Muscle of leg (tissue), 11 donors: ENCODE results near the gene SLC22A31. TPM values are rescaled to one million over a fixed set of nuclear protein-coding genes. Genes with fewer than 3 reads are reported as not detected.

ENCODE experiments used
- DNase-seq: peaks from one replicate; pipeline ENCODE4 v3.0.0; 2013
- H3K27ac ChIP-seq: one replicate; pipeline ENCODE4 v1.5.1; 2013; ENCODE audit warnings: mild to moderate bottlenecking, low read length, control low read depth
- H3K27me3 ChIP-seq: one replicate; pipeline ENCODE4 v1.6.1; 2013; ENCODE audit warnings: low read length; ENCODE audit not compliant: control insufficient read depth, insufficient read depth
- H3K36me3 ChIP-seq: one replicate; pipeline ENCODE4 v1.6.1; 2013; ENCODE audit warnings: low read length; ENCODE audit not compliant: control insufficient read depth, insufficient read depth
- H3K4me1 ChIP-seq: one replicate; pipeline ENCODE4 v1.6.1; 2013; ENCODE audit warnings: low read length; ENCODE audit not compliant: control insufficient read depth, insufficient read depth
- H3K4me3 ChIP-seq: one replicate; pipeline ENCODE4 v1.5.1; 2013; ENCODE audit warnings: low read length, control low read depth
- H3K9me3 ChIP-seq: replicated peaks from 2 replicates; pipeline ENCODE4 v1.6.1; 2013; ENCODE audit warnings: low read depth, low read length; ENCODE audit not compliant: control insufficient read depth
- WGBS: methylation state at CpG from one replicate; pipeline ENCODE4 v1.1.5; 2013; ENCODE audit warnings: missing lambda C conversion rate; ENCODE audit not compliant: insufficient coverage; 5-methylcytosine and 5-hydroxymethylcytosine counted together
- polyA plus RNA-seq, 8 donors: library from polyadenylated mRNA; unstranded; fragments of 120-200 nt; gene quantifications; one replicate each; pipeline versions ENCODE4 v1.2.1 to v1.2.3, GENCODE V29; 2013; ENCODE audit warnings: inconsistent platforms in 1 of 8, low replicate concordance in 1 of 8; ENCODE audit not compliant: insufficient read length in 8 of 8, insufficient read depth in 1 of 8
- total RNA-seq: library from RNA; stranded (reverse); fragments of 120-200 nt; gene quantifications from one replicate; pipeline ENCODE4 v1.2.4, GENCODE V29; 2013

The SLC22A31 gene
- total and polyA plus RNA-seq, 9 donors: 0.70 to 5.5 (median 1.9) TPM; not detected in 1

- peak overlapping the region; percentile 98 for H3K27ac ChIP-seq
- peaks cover 4% of the 10 kb centered on the region for H3K4me1 ChIP-seq
- peaks cover 1% of the 10 kb centered on the region for H3K27me3 ChIP-seq
- no peaks in the 10 kb centered on the region for H3K9me3 ChIP-seq
- DNase-seq: peak; percentile 89
- H3K36me3 ChIP-seq: no peaks in the 10 kb centered on the region
- WGBS: 3% methylated on average over 31 of the region's 39 CpGs
- H3K4me3 ChIP-seq: peak overlapping the region; percentile 96
Observed at GRCh38 chr16:89241187-89242007, 41.1 kb upstream of the SLC22A31 start.

DNA sequence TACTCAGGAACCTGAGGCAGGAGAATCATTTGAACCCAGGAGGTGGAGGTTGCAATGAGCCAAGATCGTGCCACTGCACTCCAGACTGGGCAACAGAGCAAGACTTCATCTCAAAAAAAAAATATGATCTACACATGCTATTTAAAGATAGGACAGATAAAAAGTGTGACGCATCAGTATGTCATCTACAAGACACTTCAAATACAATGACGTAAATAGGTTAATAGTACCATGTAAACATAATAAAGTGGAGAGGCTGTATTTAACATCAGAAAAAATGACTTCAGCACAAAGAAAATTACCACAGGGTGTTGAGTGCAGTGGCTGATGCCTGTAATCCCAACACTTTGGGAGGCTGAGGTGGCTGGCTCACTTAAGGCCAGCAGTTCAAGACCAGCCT lies 37.4 kb upstream of the SLC22A31 start:
- WGBS: no CpG with 5 or more reads among the region's 3 CpGs
- H3K9me3 ChIP-seq: peaks cover 3% of the 10 kb centered on the region
- peaks cover 23% of the 10 kb centered on the region for H3K36me3 ChIP-seq
- H3K4me3 ChIP-seq: no peak overlapping the region
- H3K27ac ChIP-seq: no peak overlapping the region
- H3K4me1 ChIP-seq: peaks cover 4% of the 10 kb centered on the region
- DNase-seq: no peak
- H3K27me3 ChIP-seq: no peaks in the 10 kb centered on the region

DNA sequence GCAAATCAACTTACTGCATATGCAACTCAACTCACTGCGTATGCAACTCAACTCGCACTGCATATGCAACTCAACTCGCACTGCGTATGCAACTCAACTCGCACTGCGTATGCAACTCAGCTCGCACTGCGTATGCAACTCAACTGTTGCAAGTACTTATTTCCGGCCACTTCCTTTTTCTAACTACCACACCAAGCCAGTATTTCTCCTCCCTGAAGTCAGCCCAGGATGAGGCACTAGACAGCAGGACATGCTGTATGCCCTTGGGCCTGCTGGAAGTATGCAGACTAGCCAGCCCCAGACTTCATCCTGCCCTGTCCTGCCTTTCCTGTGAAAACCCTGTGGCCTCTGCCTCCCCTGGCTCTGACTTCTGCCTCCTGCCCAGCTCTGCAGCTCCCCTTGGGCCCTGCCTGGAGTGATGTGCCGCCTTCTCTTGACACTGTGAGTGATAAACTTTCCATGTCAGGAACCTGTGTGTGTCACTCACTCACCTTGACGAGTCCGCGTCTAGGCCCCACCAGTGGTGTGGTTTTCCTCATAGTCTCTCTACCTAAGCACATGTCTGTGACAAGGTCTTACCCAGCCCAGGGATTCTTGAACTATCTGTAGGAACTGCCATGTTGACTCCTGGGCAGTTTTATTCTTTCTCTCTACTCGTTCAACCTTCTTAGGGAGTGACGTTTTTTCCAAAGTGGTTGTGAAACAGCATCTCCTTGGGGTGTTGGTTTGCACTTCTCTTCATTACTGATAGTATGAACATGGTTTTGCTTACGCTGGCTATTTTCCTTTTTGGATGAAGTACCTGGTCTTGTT lies 33.5 kb upstream of the SLC22A31 start:
- Histone ChIP-seq H3K4me3 (no peak overlapping the region), H3K9me3 (peaks cover 8% of the 10 kb centered on the region), H3K27me3 (no peaks in the 10 kb centered on the region), H3K27ac (no peak overlapping the region), H3K4me1 (peaks cover 28% of the 10 kb centered on the region), H3K36me3 (peaks cover 57% of the 10 kb centered on the region)
- WGBS: 95% methylated on average over 13 of the region's 16 CpGs
- no peak for DNase-seq

DNA sequence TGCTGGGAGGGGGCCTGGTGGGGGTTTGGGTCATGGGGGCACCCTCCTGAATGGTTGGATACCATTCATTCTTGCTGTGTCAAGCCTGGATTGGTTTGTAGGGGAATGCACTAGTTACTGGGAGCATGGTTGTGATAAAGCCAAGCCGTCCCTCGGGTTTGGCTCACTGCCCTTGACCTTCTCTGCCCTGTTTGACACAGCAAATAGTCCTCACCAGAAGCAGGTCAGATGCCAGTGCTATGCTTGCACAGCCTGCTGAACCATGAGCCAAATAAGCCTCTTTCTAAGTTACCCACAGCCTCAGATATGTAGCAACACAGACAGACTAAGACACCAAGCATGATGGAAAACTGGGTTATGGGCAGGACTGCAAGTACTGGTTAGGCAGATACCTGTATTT lies 31.8 kb upstream of the SLC22A31 start:
- H3K4me3 ChIP-seq: no peak overlapping the region
- H3K4me1 ChIP-seq: peaks cover 28% of the 10 kb centered on the region
- no peak for DNase-seq
- H3K9me3 ChIP-seq: peaks cover 23% of the 10 kb centered on the region
- peaks cover 74% of the 10 kb centered on the region for H3K36me3 ChIP-seq
- no peaks in the 10 kb centered on the region for H3K27me3 ChIP-seq
- H3K27ac ChIP-seq: no peak overlapping the region
- WGBS: 50% methylated on average over 2 of the region's 2 CpGs

GRCh38 chr16:89230255-89230654 lies 29.9 kb upstream of the SLC22A31 start:
- Histone ChIP-seq H3K27ac (peak overlapping the region; percentile 72), H3K4me3 (no peak overlapping the region), H3K36me3 (peaks cover 86% of the 10 kb centered on the region), H3K9me3 (peaks cover 31% of the 10 kb centered on the region), H3K27me3 (no peaks in the 10 kb centered on the region), H3K4me1 (peaks cover 28% of the 10 kb centered on the region)
- peak; percentile 86 for DNase-seq
- 91% methylated on average over 14 of the region's 14 CpGs for WGBS

- Histone ChIP-seq H3K27ac (no peak overlapping the region), H3K36me3 (peaks cover 80% of the 10 kb centered on the region), H3K9me3 (peaks cover 23% of the 10 kb centered on the region), H3K4me1 (peaks cover 4% of the 10 kb centered on the region), H3K4me3 (no peak overlapping the region), H3K27me3 (no peaks in the 10 kb centered on the region)
- 92% methylated on average over 7 of the region's 10 CpGs for WGBS
- no peak for DNase-seq
Observed at GRCh38 chr16:89224665-89225064, 24.3 kb upstream of the SLC22A31 start.

DNA sequence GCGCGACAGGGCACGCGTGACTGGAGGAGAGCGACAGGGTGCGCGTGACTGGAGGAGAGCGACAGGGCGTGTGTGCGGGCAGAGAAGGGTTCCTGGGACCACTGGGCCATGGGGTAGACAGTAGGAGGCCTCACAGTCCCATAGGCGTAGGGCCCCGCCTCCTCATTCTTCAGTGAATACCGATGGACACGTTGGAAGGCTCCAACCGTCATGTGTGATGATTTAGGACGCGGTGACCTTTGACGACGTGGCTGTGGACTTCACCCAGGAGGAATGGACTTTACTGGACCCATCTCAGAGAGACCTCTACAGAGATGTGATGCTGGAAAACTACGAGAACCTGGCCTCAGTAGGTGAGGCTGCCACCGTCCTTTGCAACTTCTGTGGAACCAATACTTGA lies 22.6 kb upstream of the SLC22A31 start:
- Histone ChIP-seq H3K27ac (no peak overlapping the region), H3K9me3 (peaks cover 16% of the 10 kb centered on the region), H3K36me3 (peaks cover 69% of the 10 kb centered on the region), H3K27me3 (no peaks in the 10 kb centered on the region), H3K4me3 (no peak overlapping the region), H3K4me1 (peaks cover 2% of the 10 kb centered on the region)
- 95% methylated on average over 21 of the region's 21 CpGs for WGBS
- DNase-seq: no peak

- peaks cover 5% of the 10 kb centered on the region for H3K4me1 ChIP-seq
- no peak for DNase-seq
- H3K27ac ChIP-seq: no peak overlapping the region
- no peak overlapping the region for H3K4me3 ChIP-seq
- peaks cover 3% of the 10 kb centered on the region for H3K9me3 ChIP-seq
- WGBS: 84% methylated on average over 3 of the region's 3 CpGs
- H3K27me3 ChIP-seq: no peaks in the 10 kb centered on the region
- H3K36me3 ChIP-seq: peaks cover 55% of the 10 kb centered on the region
Observed at GRCh38 chr16:89221604-89222003, 21.3 kb upstream of the SLC22A31 start.

DNA sequence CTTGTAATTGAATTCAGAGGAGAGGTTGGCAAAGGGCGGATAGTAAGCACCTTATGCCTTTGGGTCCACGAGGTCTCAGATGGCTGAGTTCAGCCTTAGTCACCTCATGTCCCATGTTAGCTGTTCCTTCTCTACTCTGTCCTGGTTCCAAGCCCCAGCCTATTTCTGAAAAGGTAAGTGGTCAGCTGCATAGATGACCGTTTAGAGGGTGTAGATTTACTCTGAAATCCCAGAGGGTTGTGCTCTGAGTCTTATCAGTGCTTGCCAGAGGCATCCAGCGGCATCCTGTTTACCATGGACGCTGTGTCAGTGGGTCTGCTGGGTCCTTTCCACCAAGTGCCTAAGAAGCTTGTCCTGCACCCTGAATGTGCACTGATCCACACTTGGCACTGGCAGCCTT lies 19.0 kb upstream of the SLC22A31 start:
- Histone ChIP-seq H3K36me3 (peaks cover 38% of the 10 kb centered on the region), H3K27me3 (no peaks in the 10 kb centered on the region), H3K4me3 (no peak overlapping the region), H3K9me3 (no peaks in the 10 kb centered on the region), H3K4me1 (peaks cover 12% of the 10 kb centered on the region), H3K27ac (no peak overlapping the region)
- DNase-seq: no peak
- WGBS: 84% methylated on average over 2 of the region's 5 CpGs
